MG63 (cell line): Measurements from ENCODE around the gene CACNA2D1. TPM values are rescaled to one million over a fixed set of nuclear protein-coding genes. Genes with fewer than 3 reads are reported as not detected.

Source experiments
- DNase-seq: peaks from one replicate; pipeline ENCODE4 v3.0.0-alpha.2; 2020
- H3K27me3 ChIP-seq: fragments of 250-450 bp; sonication (Bioruptor Pico); 2 replicates; pipeline ENCODE4 v1.5.1; 2020; ENCODE audit warnings: mild to moderate bottlenecking, moderate library complexity
- H3K36me3 ChIP-seq: fragments of 250-450 bp; sonication (Bioruptor Pico); 2 replicates; pipeline ENCODE4 v1.5.1; 2020; ENCODE audit warnings: mild to moderate bottlenecking, moderate library complexity
- H3K4me3 ChIP-seq: fragments of 250-450 bp; sonication (Bioruptor Pico); 2 replicates; pipeline ENCODE4 v1.5.1; 2020; ENCODE audit warnings: mild to moderate bottlenecking, moderate library complexity
- H3K9me3 ChIP-seq: fragments of 250-450 bp; sonication (Bioruptor Pico); 2 replicates; pipeline ENCODE4 v1.5.1; 2020; ENCODE audit warnings: mild to moderate bottlenecking, moderate library complexity
- total RNA-seq: library from RNA; depleted of rRNA; stranded (reverse); fragments of >200 nt; shearing (Covaris generic); gene quantifications from 2 replicates; pipeline ENCODE4 v1.2.3, GENCODE V29; 2014; ENCODE audit warnings: low replicate concordance

Gene CACNA2D1
- total RNA-seq, 1 experiment from 2014 or later, result 9.7 TPM

GRCh38 chr7:82289152-82289535, 154.4 kb downstream of the CACNA2D1 start:
- DNase-seq, result no peak
- H3K4me3 ChIP-seq, result no peak overlapping the region

GRCh38 chr7:82286798-82287140, 156.8 kb downstream of the CACNA2D1 start:
- Histone ChIP-seq H3K4me3 (no peak overlapping the region), H3K27me3 (no peaks in the 10 kb centered on the region), H3K36me3 (no peaks in the 10 kb centered on the region), H3K9me3 (no peaks in the 10 kb centered on the region)
- no peak for DNase-seq

More at GRCh38 chr7:82289152-82289535, 154.4 kb downstream of the CACNA2D1 start:
- no peaks in the 10 kb centered on the region for H3K36me3 ChIP-seq
- H3K9me3 ChIP-seq, result no peaks in the 10 kb centered on the region
- no peaks in the 10 kb centered on the region for H3K27me3 ChIP-seq

GRCh38 chr7:82286096-82286797, 157.3 kb downstream of the CACNA2D1 start:
- Histone ChIP-seq H3K27me3 (no peaks in the 10 kb centered on the region), H3K36me3 (no peaks in the 10 kb centered on the region), H3K4me3 (no peak overlapping the region), H3K9me3 (no peaks in the 10 kb centered on the region)
- DNase-seq, result no peak

GRCh38 chr7:82284936-82285519, 158.5 kb downstream of the CACNA2D1 start:
- Histone ChIP-seq H3K9me3 (no peaks in the 10 kb centered on the region), H3K4me3 (no peak overlapping the region), H3K27me3 (no peaks in the 10 kb centered on the region), H3K36me3 (no peaks in the 10 kb centered on the region)
- DNase-seq, result no peak

- no peaks in the 10 kb centered on the region for H3K27me3 ChIP-seq
- no peak overlapping the region for H3K4me3 ChIP-seq
- H3K9me3 ChIP-seq, result no peaks in the 10 kb centered on the region
- no peak for DNase-seq
- no peaks in the 10 kb centered on the region for H3K36me3 ChIP-seq
These were observed 168.2 kb downstream of the CACNA2D1 start for GRCh38 chr7:82275342-82275741.

GRCh38 chr7:82274681-82275080, 168.9 kb downstream of the CACNA2D1 start:
- H3K9me3 ChIP-seq, result no peaks in the 10 kb centered on the region
- no peaks in the 10 kb centered on the region for H3K36me3 ChIP-seq
- no peak for DNase-seq
- no peak overlapping the region for H3K4me3 ChIP-seq
- H3K27me3 ChIP-seq, result no peaks in the 10 kb centered on the region

- no peak overlapping the region for H3K4me3 ChIP-seq
- no peaks in the 10 kb centered on the region for H3K27me3 ChIP-seq
- no peaks in the 10 kb centered on the region for H3K36me3 ChIP-seq
- no peak for DNase-seq
- H3K9me3 ChIP-seq, result no peaks in the 10 kb centered on the region
These were observed 169.7 kb downstream of the CACNA2D1 start for GRCh38 chr7:82273886-82274285.

- DNase-seq, result no peak
- Histone ChIP-seq H3K36me3 (no peaks in the 10 kb centered on the region), H3K9me3 (no peaks in the 10 kb centered on the region), H3K4me3 (no peak overlapping the region), H3K27me3 (no peaks in the 10 kb centered on the region)
These were observed 172.7 kb downstream of the CACNA2D1 start for GRCh38 chr7:82270870-82271269.

- Histone ChIP-seq H3K36me3 (no peaks in the 10 kb centered on the region), H3K4me3 (no peak overlapping the region), H3K27me3 (no peaks in the 10 kb centered on the region), H3K9me3 (no peaks in the 10 kb centered on the region)
- DNase-seq, result no peak
These were observed 174.9 kb downstream of the CACNA2D1 start for GRCh38 chr7:82268632-82269031.

- Histone ChIP-seq H3K4me3 (no peak overlapping the region), H3K36me3 (no peaks in the 10 kb centered on the region), H3K9me3 (no peaks in the 10 kb centered on the region), H3K27me3 (no peaks in the 10 kb centered on the region)
- no peak for DNase-seq
These were observed 177.5 kb downstream of the CACNA2D1 start for GRCh38 chr7:82266081-82266480.

- Histone ChIP-seq H3K9me3 (no peaks in the 10 kb centered on the region), H3K36me3 (no peaks in the 10 kb centered on the region), H3K4me3 (no peak overlapping the region), H3K27me3 (no peaks in the 10 kb centered on the region)
- no peak for DNase-seq
These were observed 178.7 kb downstream of the CACNA2D1 start for GRCh38 chr7:82264783-82265305.

- no peak overlapping the region for H3K4me3 ChIP-seq
- no peak for DNase-seq
- no peaks in the 10 kb centered on the region for H3K36me3 ChIP-seq
- no peaks in the 10 kb centered on the region for H3K27me3 ChIP-seq
- H3K9me3 ChIP-seq, result no peaks in the 10 kb centered on the region
These were observed 179.4 kb downstream of the CACNA2D1 start for GRCh38 chr7:82263920-82264782.

GRCh38 chr7:82258181-82258580, 185.4 kb downstream of the CACNA2D1 start:
- no peak for DNase-seq
- no peaks in the 10 kb centered on the region for H3K27me3 ChIP-seq
- H3K36me3 ChIP-seq, result no peaks in the 10 kb centered on the region
- H3K9me3 ChIP-seq, result no peaks in the 10 kb centered on the region
- H3K4me3 ChIP-seq, result no peak overlapping the region

- Histone ChIP-seq H3K36me3 (no peaks in the 10 kb centered on the region), H3K27me3 (no peaks in the 10 kb centered on the region), H3K9me3 (no peaks in the 10 kb centered on the region), H3K4me3 (no peak overlapping the region)
- DNase-seq, result no peak
These were observed 186.4 kb downstream of the CACNA2D1 start for GRCh38 chr7:82257118-82257695.

GRCh38 chr7:82255706-82256105, 187.9 kb downstream of the CACNA2D1 start:
- Histone ChIP-seq H3K4me3 (no peak overlapping the region), H3K9me3 (no peaks in the 10 kb centered on the region), H3K27me3 (no peaks in the 10 kb centered on the region), H3K36me3 (no peaks in the 10 kb centered on the region)
- no peak for DNase-seq

- no peak for DNase-seq
- H3K36me3 ChIP-seq, result no peaks in the 10 kb centered on the region
- no peak overlapping the region for H3K4me3 ChIP-seq
- H3K27me3 ChIP-seq, result no peaks in the 10 kb centered on the region
- no peaks in the 10 kb centered on the region for H3K9me3 ChIP-seq
These were observed 193.0 kb downstream of the CACNA2D1 start for GRCh38 chr7:82250598-82250997.

- Histone ChIP-seq H3K4me3 (no peak overlapping the region), H3K9me3 (no peaks in the 10 kb centered on the region), H3K27me3 (no peaks in the 10 kb centered on the region), H3K36me3 (no peaks in the 10 kb centered on the region)
- DNase-seq, result no peak
These were observed 193.6 kb downstream of the CACNA2D1 start for GRCh38 chr7:82249979-82250378.
